ENCODE measurements around the gene AUNIP.

AUNIP gene

GRCh38 chr1:25825605-25826004, 33.7 kb downstream of the AUNIP start:
- DNase-seq = no peak

- no peak for DNase-seq
These were observed 37.6 kb downstream of the AUNIP start for GRCh38 chr1:25821630-25822091.

- no peak for DNase-seq
These were observed 38.2 kb downstream of the AUNIP start for GRCh38 chr1:25821112-25821476.

GRCh38 chr1:25820247-25821111, 38.8 kb downstream of the AUNIP start:
- DNase-seq = peak; percentile 49

DNA sequence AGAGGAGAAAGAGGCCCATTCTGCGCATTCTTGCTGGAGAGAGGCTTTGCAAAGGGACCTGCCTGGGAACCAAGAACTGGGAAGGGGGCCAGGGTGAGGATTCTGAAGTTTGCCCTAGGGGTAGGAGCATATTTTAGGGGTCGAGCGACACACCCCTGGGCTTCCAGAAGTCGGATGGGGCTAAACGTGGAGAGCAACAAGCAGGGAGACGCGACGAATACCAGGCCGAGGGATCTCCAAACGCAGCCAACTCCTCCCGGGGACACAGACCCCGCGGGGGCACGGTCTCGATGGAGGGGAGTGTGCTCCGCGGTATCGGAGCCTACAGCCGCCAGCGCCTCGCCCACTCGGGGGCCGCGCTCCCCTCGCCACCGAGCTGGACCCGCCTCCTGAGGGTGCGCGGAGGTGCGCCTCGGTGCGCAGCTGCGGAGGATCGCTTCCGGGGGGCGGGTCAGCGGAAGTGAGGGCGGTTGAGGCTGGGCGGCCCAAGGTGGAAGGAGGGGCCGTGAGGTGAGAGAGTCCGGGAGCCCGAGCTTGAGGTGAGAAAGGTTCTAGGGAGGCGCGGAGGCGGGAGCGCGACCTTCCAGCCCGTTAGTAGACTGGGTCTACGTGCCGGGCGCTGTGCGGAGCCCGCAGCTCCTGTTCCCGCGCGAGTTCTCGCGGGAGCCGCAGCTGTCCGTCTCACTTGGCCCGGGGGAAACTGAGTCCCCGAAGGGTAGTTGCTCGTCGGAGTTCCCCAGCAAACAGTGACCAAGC, 39.6 kb downstream of the AUNIP start, which contains the start of gene MTFR1L:
Gene MTFR1L, plus strand, starts transcription at position 464 of the 756 bp plus-strand sequence. CDS start 3,151 bp downstream, outside the sequence.
- DNase-seq = peak; percentile 77

DNA sequence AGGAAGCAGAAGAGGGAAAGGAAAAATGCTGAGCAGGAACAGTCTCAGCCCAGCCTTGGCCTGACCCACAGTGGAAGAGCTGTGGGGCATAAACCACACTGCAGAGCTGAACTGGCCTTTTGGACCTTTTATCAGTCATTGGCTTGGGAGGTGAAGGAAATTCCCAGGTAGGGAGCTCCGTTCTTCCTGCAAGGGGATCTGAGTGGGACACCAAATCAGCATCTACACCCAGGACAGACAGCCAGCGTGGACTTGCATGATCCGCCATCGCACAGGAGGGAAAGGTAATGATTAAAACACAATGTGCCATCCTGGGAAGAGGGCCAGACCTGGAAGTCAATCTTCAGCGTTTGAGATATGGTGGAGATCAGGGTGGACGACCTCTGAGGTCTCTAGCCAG, 40.7 kb downstream of the AUNIP start:
- DNase-seq = no peak

GRCh38 chr1:25817840-25818501, 41.3 kb downstream of the AUNIP start:
- no peak for DNase-seq

DNA sequence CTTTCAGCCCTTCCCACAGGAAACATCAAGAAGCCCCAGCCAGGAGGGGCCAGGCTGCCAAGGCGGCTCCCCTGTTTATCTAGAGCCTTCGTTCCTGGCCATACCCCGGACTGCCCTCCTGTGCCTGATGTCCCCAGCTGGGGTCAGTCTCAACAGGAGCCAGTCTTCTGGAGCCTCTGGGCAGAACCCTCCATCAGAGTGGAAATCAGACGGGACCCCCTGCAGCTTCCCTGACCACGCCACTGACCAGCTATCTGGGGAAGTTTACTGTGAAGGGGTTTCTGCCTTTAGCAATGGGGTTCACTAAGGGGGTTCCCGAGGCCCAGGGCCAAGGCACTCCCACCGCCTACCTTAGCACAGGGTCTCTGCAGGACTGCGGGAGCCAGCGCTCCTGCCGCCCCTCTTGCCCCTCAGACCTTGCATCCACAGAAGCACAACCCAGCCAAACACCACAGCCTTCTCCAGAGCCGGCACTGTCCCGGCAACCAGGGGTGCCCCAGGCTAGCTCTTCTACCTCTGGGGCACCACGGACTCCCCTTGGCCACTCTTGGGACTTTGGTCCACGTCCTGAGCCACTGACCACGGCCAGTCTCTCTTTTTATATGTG, 43.0 kb downstream of the AUNIP start:
- no peak for DNase-seq

DNA sequence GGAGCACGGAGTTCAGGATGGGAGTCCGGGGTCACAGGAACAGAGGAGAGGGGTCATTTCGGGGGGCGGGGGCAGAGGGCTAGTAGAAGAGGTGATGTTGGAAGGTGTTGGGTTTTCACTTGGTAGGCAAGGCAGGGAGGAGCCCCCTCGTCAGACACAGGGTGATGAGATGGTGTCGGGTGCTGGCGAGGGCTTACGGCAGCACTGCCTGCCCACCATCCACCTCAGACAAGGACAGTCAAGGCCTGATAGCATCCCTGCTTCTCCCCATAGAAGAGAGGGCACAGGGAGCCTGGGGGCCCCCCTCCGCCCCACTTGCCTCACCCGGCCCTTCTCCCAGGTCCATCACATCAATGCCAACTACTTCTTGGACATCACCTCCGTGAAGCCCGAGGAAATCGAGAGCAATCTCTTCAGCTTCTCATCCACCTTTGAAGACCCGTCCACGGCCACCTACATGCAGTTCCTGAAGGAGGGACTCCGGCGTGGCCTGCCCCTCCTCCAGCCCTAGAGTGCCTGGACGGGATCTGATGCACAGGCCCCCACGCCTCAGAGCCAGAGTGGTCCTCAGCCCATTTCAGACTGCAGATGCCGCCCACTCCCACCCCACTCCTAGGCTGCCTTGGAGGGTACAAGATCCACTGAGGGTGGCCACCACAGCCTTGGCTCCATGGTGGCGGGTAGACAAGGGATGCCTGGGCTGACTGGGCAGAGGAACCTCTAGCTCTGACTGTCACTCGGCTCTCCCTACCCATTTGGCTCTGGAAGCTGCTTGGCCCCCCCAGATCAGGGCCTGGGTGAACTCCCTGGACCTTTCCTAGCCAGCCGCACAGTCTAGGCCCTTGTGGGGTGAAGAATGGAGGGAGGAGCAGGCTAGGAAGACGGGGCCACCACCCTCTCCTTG, 43.8 kb downstream of the AUNIP start:
- DNase-seq = no peak

DNA sequence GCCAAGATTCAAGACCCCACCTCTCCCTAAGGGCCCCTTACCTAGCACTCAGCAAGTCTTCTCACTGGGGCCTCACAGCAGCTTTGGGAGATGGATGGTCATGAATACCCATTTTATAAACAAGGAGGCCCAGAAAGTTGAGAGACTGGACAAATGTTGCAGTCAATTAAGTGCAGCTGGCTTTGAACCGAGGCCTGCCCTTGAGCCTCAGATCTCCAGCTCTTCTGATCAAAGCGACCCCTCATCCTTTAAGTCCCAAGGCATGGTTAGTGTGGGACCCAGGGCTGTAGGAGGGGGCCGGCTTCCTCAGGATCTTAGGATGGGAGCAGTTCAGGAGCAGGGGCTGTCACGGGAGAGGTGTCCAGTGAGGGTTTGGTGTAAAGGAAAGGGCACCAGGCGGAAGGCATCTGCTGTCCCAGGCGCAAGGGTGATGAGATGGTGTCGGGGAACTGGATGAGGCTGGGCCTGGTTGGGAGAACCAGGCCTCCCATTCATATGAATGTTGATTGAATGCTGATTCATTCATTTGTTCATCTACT, 44.6 kb downstream of the AUNIP start:
- no peak for DNase-seq

DNA sequence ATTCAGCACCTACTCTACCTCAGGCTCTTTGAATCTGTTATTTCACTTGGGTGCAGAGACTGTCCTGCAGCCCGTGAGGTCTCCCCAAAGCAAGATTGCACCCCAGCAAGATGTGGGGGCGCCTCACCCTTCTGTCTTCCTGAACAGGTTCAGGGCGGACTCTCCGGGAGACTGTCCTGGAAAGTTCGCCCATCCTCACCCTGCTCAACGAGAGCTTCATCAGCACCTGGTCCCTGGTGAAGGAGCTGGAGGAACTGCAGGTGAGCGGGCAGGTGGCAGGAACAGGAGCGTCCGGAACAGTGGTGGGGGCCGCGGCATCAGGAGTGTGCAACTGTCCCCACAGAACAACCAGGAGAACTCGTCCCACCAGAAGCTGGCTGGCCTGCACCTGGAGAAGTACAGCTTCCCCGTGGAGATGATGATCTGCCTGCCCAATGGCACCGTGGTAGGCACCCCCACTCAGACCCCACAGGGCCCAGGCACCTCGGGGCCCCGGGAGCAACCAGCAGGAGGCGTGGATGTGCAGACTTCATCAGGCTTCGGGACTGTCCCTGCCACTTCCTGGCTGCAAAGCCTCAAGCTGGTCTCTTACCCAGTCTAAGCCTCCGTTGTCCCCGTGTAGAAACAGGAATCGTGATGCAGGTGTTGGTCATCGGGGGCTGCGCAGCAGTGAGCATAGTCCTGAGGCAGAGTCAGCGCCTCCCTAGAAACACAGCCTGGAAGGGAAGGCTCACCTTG, 45.4 kb downstream of the AUNIP start:
- no peak for DNase-seq

DNA sequence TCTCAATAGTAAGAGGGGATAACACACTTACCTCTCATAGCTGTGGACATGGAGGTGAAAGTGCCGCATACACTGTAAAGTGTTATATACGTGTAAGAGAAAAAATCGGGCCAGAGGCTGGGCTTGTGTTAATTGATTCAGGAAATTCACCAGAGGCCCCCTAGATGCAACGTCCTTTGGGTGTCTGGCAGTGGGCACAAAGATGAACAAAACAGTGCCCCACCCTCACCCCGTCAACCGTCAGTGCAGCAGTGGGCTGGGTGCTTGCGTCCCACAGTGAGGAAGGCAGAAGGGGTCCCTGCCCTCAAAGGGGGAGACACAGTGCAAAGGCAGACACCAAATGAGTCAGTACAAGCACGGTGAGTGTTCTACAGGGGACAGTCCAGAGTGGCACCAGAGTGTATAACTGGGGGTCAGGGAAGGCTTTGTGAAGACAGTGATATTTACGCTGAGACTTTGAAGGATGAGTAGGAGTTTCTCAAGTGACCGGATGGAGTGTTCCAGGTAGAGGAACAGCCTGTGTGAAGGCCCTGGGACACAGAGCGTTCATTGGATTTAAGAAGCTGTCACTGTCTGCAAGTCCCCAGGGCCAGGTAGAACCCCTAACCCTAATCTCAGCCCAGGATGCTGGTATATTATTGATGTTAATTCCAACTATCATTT, 46.1 kb downstream of the AUNIP start:
- no peak for DNase-seq

DNA sequence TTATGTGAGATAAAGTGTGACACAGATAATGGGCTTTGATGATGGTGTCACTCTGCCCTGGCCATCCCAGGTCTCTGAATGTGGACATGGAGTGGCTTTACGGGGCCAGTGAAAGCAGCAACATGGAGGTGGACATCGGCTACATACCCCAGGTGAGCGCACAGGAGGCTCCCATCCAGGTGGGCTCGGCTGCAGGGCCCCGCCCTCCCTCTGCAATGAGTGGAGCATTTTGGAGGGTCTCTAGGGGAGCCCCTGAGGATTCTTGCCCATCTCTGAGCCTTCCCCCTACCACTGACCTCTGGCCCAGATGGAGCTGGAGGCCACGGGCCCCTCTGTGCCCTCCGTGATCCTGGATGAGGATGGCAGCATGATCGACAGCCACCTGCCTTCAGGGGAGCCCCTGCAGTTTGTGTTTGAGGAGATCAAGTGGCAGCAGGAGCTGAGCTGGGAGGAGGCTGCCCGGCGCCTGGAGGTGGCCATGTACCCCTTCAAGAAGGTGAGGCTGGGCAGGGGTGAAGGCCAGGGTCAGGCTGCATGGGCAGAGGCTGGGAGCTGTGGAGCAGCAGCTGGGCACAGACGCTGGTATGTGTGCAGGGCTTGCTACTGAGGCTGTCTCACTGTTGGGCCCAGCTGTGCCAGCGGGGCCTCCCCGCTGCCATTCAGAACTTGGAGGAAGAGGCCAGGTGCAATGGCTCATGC, 47.7 kb downstream of the AUNIP start:
- DNase-seq = no peak

DNA sequence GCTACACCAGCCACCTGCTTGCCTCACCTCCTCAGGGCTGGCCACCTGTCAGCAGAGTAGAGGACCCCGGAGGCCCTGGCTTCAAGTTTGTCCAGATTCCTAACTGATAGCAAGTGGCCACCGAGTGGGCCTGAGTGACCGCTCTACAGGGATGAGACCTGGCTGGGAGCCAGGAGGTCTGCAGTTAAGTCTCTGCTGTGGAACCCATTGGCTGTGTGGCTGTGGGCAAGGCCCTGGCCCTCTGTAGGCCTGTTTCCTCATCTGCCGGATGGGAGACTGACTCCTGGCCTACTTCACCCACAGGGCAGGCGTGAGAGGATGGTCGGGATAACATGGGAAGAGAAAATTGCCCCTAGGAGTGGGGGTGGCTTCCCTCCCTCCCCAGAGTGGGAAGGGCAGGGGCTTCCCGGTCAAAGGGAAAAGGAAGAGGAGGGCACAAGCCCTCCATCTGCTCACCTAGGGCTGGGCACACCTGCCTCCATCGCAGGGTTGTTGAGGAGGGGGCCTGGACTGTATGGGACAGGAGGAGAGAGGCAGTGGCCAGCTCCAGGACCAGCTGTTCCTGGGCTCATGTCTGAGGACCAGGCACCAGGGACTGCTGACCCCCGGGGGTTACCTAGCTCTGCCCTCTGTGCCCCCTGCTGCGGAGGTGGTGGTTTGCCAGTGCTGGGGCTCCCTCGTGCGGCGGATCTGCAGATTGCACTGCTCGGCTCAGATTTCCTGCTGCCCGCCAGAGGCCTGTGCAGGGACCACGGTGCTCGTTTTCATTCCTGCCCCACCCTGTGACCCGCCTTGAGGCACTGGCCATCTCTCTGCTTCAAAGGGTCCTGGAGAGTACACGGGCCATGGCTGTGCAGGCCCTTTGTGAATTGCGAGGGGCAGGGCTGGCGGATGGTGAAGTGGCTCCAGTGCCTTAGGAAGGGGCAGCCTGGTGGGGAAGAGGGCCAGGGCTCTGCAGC, 48.6 kb downstream of the AUNIP start:
- peak; percentile 75 for DNase-seq

- DNase-seq = no peak
These were observed 49.3 kb downstream of the AUNIP start for GRCh38 chr1:25809929-25810328.

DNA sequence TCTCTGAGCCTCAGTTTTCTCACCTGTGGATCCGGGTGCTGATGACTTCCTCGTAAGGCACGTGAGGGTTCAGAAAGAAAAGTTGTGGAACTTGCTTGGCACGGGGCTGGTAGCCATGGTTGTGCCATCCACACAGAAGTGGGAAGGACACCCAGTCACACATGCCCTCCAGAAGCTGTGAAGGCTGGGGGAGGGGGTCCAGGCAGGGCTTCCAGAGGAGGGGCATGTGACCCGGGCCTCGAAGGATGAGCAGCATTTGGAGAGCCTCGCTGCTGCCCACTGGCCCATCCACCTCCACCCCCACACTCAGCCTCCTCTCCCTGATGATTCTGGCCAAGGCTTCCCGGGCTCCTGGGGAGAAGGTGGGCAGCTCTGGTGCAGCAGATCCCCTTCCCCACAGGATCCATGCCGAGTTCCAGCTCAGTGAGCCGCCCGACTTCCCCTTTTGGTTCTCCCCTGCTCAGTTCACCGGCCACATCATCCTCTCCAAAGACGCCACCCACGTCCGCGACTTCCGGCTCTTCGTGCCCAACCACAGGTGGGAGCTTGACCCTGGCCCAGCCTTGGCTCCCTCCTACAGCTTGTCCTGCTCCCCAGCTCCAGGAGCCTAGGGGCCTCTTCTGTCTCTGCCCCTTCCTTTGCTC, 49.9 kb downstream of the AUNIP start:
- DNase-seq = no peak

DNA sequence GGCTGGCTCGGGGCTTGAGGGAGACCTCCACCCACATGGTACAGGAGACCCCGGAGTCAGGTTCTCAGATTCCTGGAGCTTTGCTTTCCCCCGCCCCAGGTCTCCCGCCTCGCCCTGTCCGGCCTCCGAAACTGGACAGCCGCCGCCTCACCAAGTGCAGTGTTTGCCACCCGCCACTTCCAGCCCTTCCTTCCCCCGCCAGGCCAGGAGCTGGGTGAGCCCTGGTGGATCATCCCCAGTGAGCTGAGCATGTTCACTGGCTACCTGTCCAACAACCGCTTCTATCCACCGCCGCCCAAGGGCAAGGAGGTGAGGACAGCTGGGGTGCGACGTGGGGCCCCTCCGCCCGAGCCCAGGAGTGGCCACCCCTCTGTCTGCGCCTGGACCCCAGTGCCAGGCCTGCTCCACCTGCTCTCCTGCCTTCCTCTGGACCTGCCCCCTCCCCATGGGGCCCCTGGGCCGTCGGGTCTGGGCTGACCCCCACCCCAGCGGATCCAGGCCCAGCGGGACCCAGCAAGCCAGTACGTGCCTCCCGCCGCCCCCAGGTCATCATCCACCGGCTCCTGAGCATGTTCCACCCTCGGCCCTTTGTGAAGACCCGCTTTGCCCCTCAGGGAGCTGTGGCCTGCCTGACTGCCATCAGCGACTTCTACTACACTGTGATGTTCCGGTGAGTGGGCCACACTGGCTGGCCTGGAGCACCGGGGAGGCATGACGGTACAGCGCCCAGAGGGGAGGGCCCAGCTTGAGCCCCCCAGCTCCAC, 50.6 kb downstream of the AUNIP start:
- no peak for DNase-seq

Measured in NCI-H1092 treated with DMSO at 0.1 percent for 48 hours (cell line).